IMR-90 (cell line): ENCODE data around the gene HERC3. TPM values are rescaled to one million over a fixed set of nuclear protein-coding genes. Genes with fewer than 3 reads are reported as not detected.

Experiments
- ATAC-seq: fragments of 200-7000 bp; cut with Tn5 transposase; 2 replicates; pipeline ENCODE4 v1.9.1; 2020; ENCODE audit warnings: low read depth, mild to moderate bottlenecking, moderate library complexity
- BruUV-seq: library from RNA; stranded (reverse); fragments of 400-500 nt; replicated peaks from 2 replicates; lab custom pipeline; 2021; lab: Mats Ljungman, UMichigan
- CTCF ChIA-PET: fragments of 300-600 bp; formaldehyde crosslinking; extraction: SDS; loops from one replicate; lab custom pipeline; 2021; ENCODE audit warnings: antibody characterized with exemption; lab: Yijun Ruan, JAX
- POLR2A ChIA-PET: fragments of 300-600 bp; sonication (Branson Sonifier 250); formaldehyde crosslinking; loops from one replicate; lab custom pipeline; 2022; ENCODE audit warnings: antibody characterized with exemption; ENCODE audit not compliant: unreplicated experiment; lab: Charles Lee
- DNase-seq: peaks from one replicate; pipeline ENCODE4 v3.0.0; 2013
- H2AFZ ChIP-seq: replicated peaks from 2 replicates; pipeline ENCODE3; 2013; ENCODE audit warnings: low read length, mild to moderate bottlenecking; ENCODE audit not compliant: poor library complexity
- H2AK5ac ChIP-seq: 2 replicates; pipeline ENCODE4 v1.6.1; 2013; ENCODE audit warnings: low read depth, low read length, inconsistent platforms
- H2AK9ac ChIP-seq: replicated peaks from 2 replicates; pipeline ENCODE3; 2013; ENCODE audit warnings: mild to moderate bottlenecking, low read depth, low read length, moderate library complexity; ENCODE audit not compliant: poor library complexity
- H2BK120ac ChIP-seq: 2 replicates; pipeline ENCODE4 v1.6.1; 2013; ENCODE audit warnings: low read depth, low read length, inconsistent platforms
- H2BK15ac ChIP-seq: 3 replicates; pipeline ENCODE4 v1.6.1; 2013; ENCODE audit warnings: low read depth, low read length, inconsistent platforms
- H2BK20ac ChIP-seq: 2 replicates; pipeline ENCODE4 v1.6.1; 2013; ENCODE audit warnings: low read depth, mild to moderate bottlenecking, inconsistent platforms, low read length, moderate library complexity
- H2BK5ac ChIP-seq: 2 replicates; pipeline ENCODE4 v1.6.1; 2013; ENCODE audit warnings: mild to moderate bottlenecking, low read depth, low read length, inconsistent platforms; ENCODE audit not compliant: poor library complexity, severe bottlenecking
- H3K14ac ChIP-seq: replicated peaks from 2 replicates; pipeline ENCODE4 v1.6.1; 2013; ENCODE audit warnings: low read depth, low read length, inconsistent platforms
- H3K18ac ChIP-seq: 2 replicates; pipeline ENCODE4 v1.6.1; 2013; ENCODE audit warnings: low read depth, low read length, control low read depth
- H3K23ac ChIP-seq: 2 replicates; pipeline ENCODE4 v1.6.1; 2013; ENCODE audit warnings: low read depth, low read length, inconsistent platforms
- H3K27ac ChIP-seq: 2 replicates; pipeline ENCODE4 v1.5.1; 2013; ENCODE audit warnings: mild to moderate bottlenecking, control low read depth, low read length; ENCODE audit not compliant: insufficient read depth
- H3K27me3 ChIP-seq: 2 replicates; pipeline ENCODE4 v1.6.1; 2013; ENCODE audit warnings: low read length; ENCODE audit not compliant: control insufficient read depth, insufficient read depth
- H3K36me3 ChIP-seq: 2 replicates; pipeline ENCODE4 v1.6.1; 2013; ENCODE audit warnings: low read length, mixed read lengths; ENCODE audit not compliant: control insufficient read depth, insufficient read depth
- H3K4ac ChIP-seq: 2 replicates; pipeline ENCODE4 v1.6.1; 2013; ENCODE audit warnings: low read depth, low read length, inconsistent platforms
- H3K4me1 ChIP-seq: 2 replicates; pipeline ENCODE4 v1.6.1; 2013; ENCODE audit warnings: low read length, mixed read lengths; ENCODE audit not compliant: control insufficient read depth, insufficient read depth
- H3K4me2 ChIP-seq: 2 replicates; pipeline ENCODE4 v1.6.1; 2013; ENCODE audit warnings: low read depth, mild to moderate bottlenecking, control low read depth, low read length, moderate library complexity
- H3K4me3 ChIP-seq: 2 replicates; pipeline ENCODE4 v1.5.1; 2013; ENCODE audit warnings: low read depth, mild to moderate bottlenecking, control low read depth, low read length, moderate library complexity; ENCODE audit not compliant: insufficient read depth
- H3K56ac ChIP-seq: 2 replicates; pipeline ENCODE4 v1.6.1; 2013; ENCODE audit warnings: low read length, inconsistent platforms; ENCODE audit not compliant: insufficient read depth; ENCODE audit errors: extremely low read depth
- H3K79me1 ChIP-seq, 2 experiments: 2 replicates each; pipeline ENCODE4 v1.6.1; 2013; ENCODE audit warnings: low read length in 2 of 2, inconsistent platforms in 1 of 2, low read depth in 1 of 2
- H3K9ac ChIP-seq: 2 replicates; pipeline ENCODE4 v1.6.1; 2013; ENCODE audit warnings: low read depth, low read length, control low read depth
- H3K9me1 ChIP-seq: 2 replicates; pipeline ENCODE4 v1.6.1; 2013; ENCODE audit warnings: low read length, inconsistent platforms; ENCODE audit not compliant: insufficient read depth
- H3K9me3 ChIP-seq: 2 replicates; pipeline ENCODE4 v1.6.1; 2013; ENCODE audit warnings: low read length; ENCODE audit not compliant: control insufficient read depth, insufficient read depth
- H4K20me1 ChIP-seq: 2 replicates; pipeline ENCODE4 v1.6.1; 2013; ENCODE audit warnings: low read length, inconsistent platforms; ENCODE audit not compliant: insufficient read depth
- H4K5ac ChIP-seq: 2 replicates; pipeline ENCODE4 v1.6.1; 2013; ENCODE audit warnings: mild to moderate bottlenecking, low read depth, low read length, control low read depth
- H4K8ac ChIP-seq, 2 experiments: 2 replicates each; pipeline ENCODE4 v1.6.1; 2013; ENCODE audit warnings: low read depth in 2 of 2, low read length in 2 of 2, control low read depth in 1 of 2, inconsistent platforms in 1 of 2
- H4K91ac ChIP-seq: 2 replicates; pipeline ENCODE4 v1.6.1; 2013; ENCODE audit warnings: low read depth, low read length, inconsistent platforms; ENCODE audit not compliant: insufficient read depth
- CTCF ChIP-seq: conservative IDR thresholded peaks from 2 replicates; pipeline ENCODE4 v1.5.1; 2012; ENCODE audit warnings: mild to moderate bottlenecking, low read depth, low read length, improper control_type of control experiment
- FOS ChIP-seq: fragments of 150-350 bp; IDR thresholded peaks from 2 replicates; pipeline ENCODE4 v1.6.1; 2016; ENCODE audit warnings: low read depth, low read length
- MAFK ChIP-seq: IDR thresholded peaks from 2 replicates; pipeline ENCODE4 v1.6.1; 2012; ENCODE audit warnings: low read depth, low read length, improper control_type of control experiment
- RAD21 ChIP-seq: IDR thresholded peaks from 2 replicates; pipeline ENCODE4 v1.6.1; 2012; ENCODE audit warnings: low read length, improper control_type of control experiment
- RCOR1 ChIP-seq: IDR thresholded peaks from 2 replicates; pipeline ENCODE4 v1.6.1; 2012; ENCODE audit warnings: mild to moderate bottlenecking, low read length, improper control_type of control experiment; ENCODE audit not compliant: insufficient replicate concordance
- RFX5 ChIP-seq: IDR thresholded peaks from 2 replicates; pipeline ENCODE4 v1.8.0; 2012; ENCODE audit warnings: low read depth, mild to moderate bottlenecking, low read length, moderate library complexity
- SMC3 ChIP-seq: fragments of 150-350 bp; IDR thresholded peaks from 2 replicates; pipeline ENCODE4 v1.6.1; 2016; ENCODE audit warnings: low read depth, mild to moderate bottlenecking, antibody characterized with exemption, low read length, moderate library complexity
- WGBS, 2 experiments: methylation state at CpG; one replicate each; pipeline versions ENCODE4 v1.1.5 to v1.1.7; 2013; ENCODE audit warnings: missing lambda C conversion rate in 2 of 2; ENCODE audit not compliant: insufficient read length in 1 of 2; ENCODE audit errors: extremely low coverage in 2 of 2; 5-methylcytosine and 5-hydroxymethylcytosine counted together
- dilution Hi-C: fragments of 300-500 bp; cut with HindIII; formaldehyde crosslinking; loops from one replicate; pipeline ENCODE4 v1.14.3; 2018; ENCODE audit warnings: low sequenced_read_pairs; ENCODE audit not compliant: unreplicated experiment
- in situ Hi-C: fragments of 300-500 bp; cut with MboI; formaldehyde crosslinking; loops from 3 replicates; pipeline ENCODE4 v1.14.3; 2019; ENCODE audit warnings: low sequenced_read_pairs, inconsistent platforms, mixed read lengths
- intact Hi-C: fragments of 100-400 bp; cut with micrococcal nuclease; formaldehyde crosslinking; loops from 2 replicates; pipeline ENCODE4 v1.10.0; 2022
- polyA plus RNA-seq, 3 experiments: library from polyadenylated mRNA; depleted of rRNA; stranded (reverse); fragments of >200 nt; gene quantifications; 2 replicates each; pipeline ENCODE4 v1.2.3, GENCODE V29; 2012; ENCODE audit warnings: low replicate concordance in 1 of 3
- total RNA-seq: library from RNA; depleted of rRNA; stranded (reverse); fragments of >200 nt; gene quantifications from 2 replicates; pipeline ENCODE4 v1.2.3, GENCODE V29; 2012

The HERC3 gene
- total and polyA plus RNA-seq, 2 of the 4 experiments (the other 2 are of a cell fraction), result 8.9 to 9.5 TPM

DNA sequence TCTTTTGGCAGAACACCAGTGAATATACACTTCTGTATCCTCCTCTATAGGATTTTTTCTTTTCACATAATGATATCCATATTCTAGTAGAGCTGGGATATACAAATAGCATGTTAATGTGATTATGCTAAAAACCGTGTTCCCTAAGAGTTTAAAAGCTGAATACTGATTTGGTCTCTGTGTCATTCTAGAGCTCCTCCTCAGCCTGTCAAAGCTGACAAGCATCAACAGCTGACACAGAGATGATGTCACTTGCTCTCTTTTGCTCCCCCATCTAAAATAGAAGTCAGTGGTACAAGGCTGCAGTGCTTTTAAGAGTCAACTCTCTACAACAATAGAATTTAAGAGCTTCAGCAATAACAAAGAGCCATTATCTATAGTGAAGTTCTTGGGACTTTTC is 17.1 kb upstream of the HERC3 start:
- BruUV-seq, result no TSS peak
- H2AK5ac ChIP-seq, result no peak overlapping the region
- no peaks in the 10 kb centered on the region for H3K36me3 ChIP-seq
- ChIA-PET POLR2A (no interaction called here), CTCF (interaction anchor here (1.1 kb wide), 1 partner anchor 43 kb away, joined by 3 read pairs; no protein-coding TSS in a partner anchor)
- no peak overlapping the region for H3K9ac ChIP-seq
- H3K4me3 ChIP-seq, result no peak overlapping the region
- H3K27ac ChIP-seq, result no peak overlapping the region
- in situ Hi-C loops (no loop called here), dilution Hi-C loops (no loop called here), intact Hi-C loops (no loop called here)
- no peak for DNase-seq
- no peak overlapping the region for H2AK9ac ChIP-seq
- no peak overlapping the region for H3K4ac ChIP-seq
- H3K23ac ChIP-seq, result no peak overlapping the region
- H3K9me1 ChIP-seq, result no peaks in the 10 kb centered on the region
- H3K18ac ChIP-seq, result no peak overlapping the region
- H4K5ac ChIP-seq, result no peak overlapping the region; the same call in 1 of the 2 replicates
- no peak overlapping the region for H2BK20ac ChIP-seq
- no peak overlapping the region for H3K4me2 ChIP-seq
- no peak overlapping the region for H2BK15ac ChIP-seq
- H4K91ac ChIP-seq, result no peak overlapping the region
- no peaks in the 10 kb centered on the region for H4K20me1 ChIP-seq
- no peak for ATAC-seq
- H3K4me1 ChIP-seq, result no peaks in the 10 kb centered on the region; the same call in 1 of the 2 replicates
- no peak overlapping the region for H2AFZ ChIP-seq
- H3K27me3 ChIP-seq, result no peaks in the 10 kb centered on the region
- no peaks in the 10 kb centered on the region for H3K9me3 ChIP-seq
- H2BK5ac ChIP-seq, result no peak overlapping the region
- no peak for TF ChIP-seq CTCF
- TF ChIP-seq SMC3, result no peak
- no peak for TF ChIP-seq MAFK
- TF ChIP-seq FOS, result no peak
- no peak for TF ChIP-seq RCOR1
- TF ChIP-seq RAD21, result no peak
- no peak for TF ChIP-seq RFX5
- H3K14ac ChIP-seq, result no peak overlapping the region
- H2BK120ac ChIP-seq, result no peak overlapping the region
- WGBS, 2 experiments, result no CpG with 5 or more reads among the region's 1 CpG
- H3K79me1 ChIP-seq, result no peaks in the 10 kb centered on the region
- H3K56ac ChIP-seq, result no peak overlapping the region
- H4K8ac ChIP-seq, result no peak overlapping the region
